Liver (tissue), 3 donors: Measurements from ENCODE around the gene DAD1.

ENCODE experiments used
- FOXA1 ChIP-seq: IDR thresholded peaks from 2 replicates; pipeline ENCODE4 v1.6.1; 2016; ENCODE audit warnings: antibody characterized with exemption
- RAD21 ChIP-seq, 2 donors: IDR thresholded peaks; 2 replicates each; pipeline ENCODE4 v1.6.1; 2016; ENCODE audit warnings: antibody characterized with exemption in 2 of 2, mild to moderate bottlenecking in 2 of 2
- TF ChIP-seq, protein P1 (sequence below): fragments of 150-350 bp; IDR thresholded peaks from 2 replicates; pipeline ENCODE4 v1.5.1; 2017; ENCODE audit warnings: improper control_type of control experiment, low read depth, low read length; ENCODE audit not compliant: missing input control
- donor health status: healthy.
- donor health status: healthy.

DNA sequence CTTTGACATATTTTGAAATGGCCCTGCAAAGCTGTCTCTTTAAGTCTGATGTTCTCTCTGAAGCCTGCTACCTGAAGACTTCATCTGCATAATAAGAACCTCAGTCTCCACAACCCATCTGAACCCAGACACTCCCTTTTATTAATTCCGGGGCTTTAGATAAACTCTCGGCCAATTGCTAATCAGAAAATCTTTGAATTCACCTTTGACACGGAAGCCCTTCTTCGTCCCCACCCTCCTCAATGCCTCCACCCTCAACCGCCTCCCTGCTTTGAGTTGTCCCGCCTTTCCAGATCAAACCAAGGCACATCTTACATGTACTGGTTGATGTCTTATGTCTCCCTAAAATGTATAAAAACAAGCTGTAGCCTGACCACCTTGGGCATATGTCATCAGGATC, 37.6 kb upstream of the DAD1 start:
- TF ChIP-seq RAD21 (IDR thresholded peaks at IDR 0.05) (no peak), FOXA1 (no peak)
- TF ChIP-seq, protein P1, sequence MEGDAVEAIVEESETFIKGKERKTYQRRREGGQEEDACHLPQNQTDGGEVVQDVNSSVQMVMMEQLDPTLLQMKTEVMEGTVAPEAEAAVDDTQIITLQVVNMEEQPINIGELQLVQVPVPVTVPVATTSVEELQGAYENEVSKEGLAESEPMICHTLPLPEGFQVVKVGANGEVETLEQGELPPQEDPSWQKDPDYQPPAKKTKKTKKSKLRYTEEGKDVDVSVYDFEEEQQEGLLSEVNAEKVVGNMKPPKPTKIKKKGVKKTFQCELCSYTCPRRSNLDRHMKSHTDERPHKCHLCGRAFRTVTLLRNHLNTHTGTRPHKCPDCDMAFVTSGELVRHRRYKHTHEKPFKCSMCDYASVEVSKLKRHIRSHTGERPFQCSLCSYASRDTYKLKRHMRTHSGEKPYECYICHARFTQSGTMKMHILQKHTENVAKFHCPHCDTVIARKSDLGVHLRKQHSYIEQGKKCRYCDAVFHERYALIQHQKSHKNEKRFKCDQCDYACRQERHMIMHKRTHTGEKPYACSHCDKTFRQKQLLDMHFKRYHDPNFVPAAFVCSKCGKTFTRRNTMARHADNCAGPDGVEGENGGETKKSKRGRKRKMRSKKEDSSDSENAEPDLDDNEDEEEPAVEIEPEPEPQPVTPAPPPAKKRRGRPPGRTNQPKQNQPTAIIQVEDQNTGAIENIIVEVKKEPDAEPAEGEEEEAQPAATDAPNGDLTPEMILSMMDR, result no peak
